Smooth muscle cell (in vitro differentiated cells): ENCODE results near the gene CLIC5. TPM values are rescaled to one million over a fixed set of nuclear protein-coding genes. Genes with fewer than 3 reads are reported as not detected.

Experiments
- DNase-seq: peaks from one replicate; lab custom pipeline; 2025; ENCODE audit not compliant: unreplicated experiment; lab: John Stamatoyannopoulos, UW
- H2AFZ ChIP-seq: fragments of 200-600 bp; sonication (generic); 2 replicates; pipeline ENCODE4 v1.6.0; 2016; ENCODE audit warnings: antibody characterized with exemption, low read depth, mild to moderate bottlenecking
- H3F3A ChIP-seq: fragments of 200-600 bp; sonication (generic); 2 replicates; pipeline ENCODE4 v1.6.0; 2017; ENCODE audit warnings: antibody characterized with exemption, low read depth
- H3K27ac ChIP-seq: fragments of 200-600 bp; sonication (generic); 2 replicates; pipeline ENCODE4 v1.5.1; 2016; ENCODE audit warnings: low read depth, mild to moderate bottlenecking
- H3K27me3 ChIP-seq: fragments of 200-600 bp; sonication (generic); 2 replicates; pipeline ENCODE4 v1.6.1; 2016; ENCODE audit warnings: low read depth, mild to moderate bottlenecking
- H3K36me3 ChIP-seq: fragments of 200-600 bp; sonication (generic); 2 replicates; pipeline ENCODE4 v1.5.1; 2016; ENCODE audit warnings: low read depth
- H3K4me1 ChIP-seq: fragments of 200-600 bp; sonication (generic); 2 replicates; pipeline ENCODE4 v1.5.1; 2016; ENCODE audit warnings: low read depth
- H3K4me2 ChIP-seq: fragments of 200-600 bp; sonication (generic); 2 replicates; pipeline ENCODE4 v1.6.0; 2016; ENCODE audit warnings: mild to moderate bottlenecking
- H3K4me3 ChIP-seq: fragments of 200-600 bp; sonication (generic); 2 replicates; pipeline ENCODE4 v1.5.1; 2016; ENCODE audit warnings: mild to moderate bottlenecking
- H3K79me2 ChIP-seq: fragments of 200-600 bp; sonication (generic); 2 replicates; pipeline ENCODE4 v1.6.0; 2016; ENCODE audit warnings: low read depth, mild to moderate bottlenecking
- H3K9ac ChIP-seq: fragments of 200-600 bp; sonication (generic); 2 replicates; pipeline ENCODE4 v1.6.0; 2016; ENCODE audit warnings: low read depth
- H3K9me3 ChIP-seq: fragments of 200-600 bp; sonication (generic); replicated peaks from 2 replicates; pipeline ENCODE4 v1.5.1; 2016; ENCODE audit warnings: low read depth
- H4K20me1 ChIP-seq: fragments of 200-600 bp; sonication (generic); 2 replicates; pipeline ENCODE4 v1.6.0; 2016; ENCODE audit warnings: low read depth
- WGBS: methylation state at CpG from one replicate; pipeline ENCODE4 v1.1.7; 2016; ENCODE audit warnings: low lambda C conversion rate; 5-methylcytosine and 5-hydroxymethylcytosine counted together
- polyA plus RNA-seq: library from polyadenylated mRNA; unstranded; fragments of >200 nt; fragmentation: Nextera tagmentation; extraction: Ambion mirVana; gene quantifications from 2 replicates; pipeline ENCODE4 v1.2.1, GENCODE V29; 2016
- total RNA-seq: library from RNA; depleted of rRNA; stranded (reverse); fragments of >200 nt; gene quantifications from 2 replicates; pipeline ENCODE4 v1.2.3, GENCODE V29; 2014
- TF ChIP-seq, protein P1 (sequence below): fragments of 200-600 bp; sonication (generic); IDR thresholded peaks from 2 replicates; pipeline ENCODE4 v1.5.1; 2017; ENCODE audit warnings: borderline replicate concordance, mild to moderate bottlenecking, antibody characterized with exemption; ENCODE audit not compliant: insufficient read depth, poor library complexity, severe bottlenecking

Gene CLIC5
- total and polyA plus RNA-seq, 2 experiments from 2014 or later, result 0.97 to 4.4 TPM

DNA sequence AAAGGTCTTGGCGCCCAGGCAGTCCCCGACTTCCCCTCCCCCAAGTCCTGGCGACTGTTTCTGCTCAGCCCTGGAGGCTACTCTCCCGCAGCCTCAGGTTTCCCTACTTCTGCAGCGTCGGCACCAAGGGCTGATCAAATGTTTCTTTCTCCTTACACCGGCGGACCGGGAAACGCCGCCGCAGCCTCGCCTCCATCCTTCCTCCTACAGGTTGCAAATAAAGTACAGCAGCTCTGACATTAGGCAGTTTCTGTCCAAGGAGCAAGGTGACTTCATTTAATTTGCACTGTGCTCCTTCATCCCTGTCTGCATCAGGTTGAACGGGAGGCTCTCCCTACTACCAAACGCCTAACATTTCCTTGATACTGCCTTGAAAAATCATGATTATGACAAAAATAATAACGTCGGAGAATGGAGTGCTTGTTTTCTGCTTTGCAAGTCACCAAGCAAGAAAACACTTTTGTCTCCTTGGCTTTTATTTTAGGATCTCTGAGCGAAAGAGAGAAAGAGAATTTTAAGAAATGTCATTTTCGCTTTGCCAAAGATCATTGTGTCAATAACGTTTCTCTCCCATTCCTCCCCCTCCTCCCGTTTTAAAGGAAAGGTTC, 1.0 kb downstream of the CLIC5 start:
- no peaks in the 10 kb centered on the region for H3K36me3 ChIP-seq
- no peak overlapping the region for H3K27ac ChIP-seq
- H3K4me3 ChIP-seq, result peak overlapping the region; percentile 52
- H3K4me2 ChIP-seq, result peak overlapping the region; percentile 89
- WGBS, result 4% methylated on average over 21 of the region's 21 CpGs
- TF ChIP-seq, protein P1, sequence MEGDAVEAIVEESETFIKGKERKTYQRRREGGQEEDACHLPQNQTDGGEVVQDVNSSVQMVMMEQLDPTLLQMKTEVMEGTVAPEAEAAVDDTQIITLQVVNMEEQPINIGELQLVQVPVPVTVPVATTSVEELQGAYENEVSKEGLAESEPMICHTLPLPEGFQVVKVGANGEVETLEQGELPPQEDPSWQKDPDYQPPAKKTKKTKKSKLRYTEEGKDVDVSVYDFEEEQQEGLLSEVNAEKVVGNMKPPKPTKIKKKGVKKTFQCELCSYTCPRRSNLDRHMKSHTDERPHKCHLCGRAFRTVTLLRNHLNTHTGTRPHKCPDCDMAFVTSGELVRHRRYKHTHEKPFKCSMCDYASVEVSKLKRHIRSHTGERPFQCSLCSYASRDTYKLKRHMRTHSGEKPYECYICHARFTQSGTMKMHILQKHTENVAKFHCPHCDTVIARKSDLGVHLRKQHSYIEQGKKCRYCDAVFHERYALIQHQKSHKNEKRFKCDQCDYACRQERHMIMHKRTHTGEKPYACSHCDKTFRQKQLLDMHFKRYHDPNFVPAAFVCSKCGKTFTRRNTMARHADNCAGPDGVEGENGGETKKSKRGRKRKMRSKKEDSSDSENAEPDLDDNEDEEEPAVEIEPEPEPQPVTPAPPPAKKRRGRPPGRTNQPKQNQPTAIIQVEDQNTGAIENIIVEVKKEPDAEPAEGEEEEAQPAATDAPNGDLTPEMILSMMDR, result no peak
- no peaks in the 10 kb centered on the region for H3F3A ChIP-seq
- no peaks in the 10 kb centered on the region for H4K20me1 ChIP-seq
- no peak overlapping the region for H3K9ac ChIP-seq
- peaks cover 15% of the 10 kb centered on the region for H3K4me1 ChIP-seq
- H3K79me2 ChIP-seq, result no peaks in the 10 kb centered on the region
- H3K27me3 ChIP-seq, result peaks cover 75% of the 10 kb centered on the region
- H3K9me3 ChIP-seq, result no peaks in the 10 kb centered on the region
- no peak for DNase-seq
- no peak overlapping the region for H2AFZ ChIP-seq

GRCh38 chr6:46014046-46014445, 1.6 kb downstream of the CLIC5 start:
- no peak overlapping the region for H2AFZ ChIP-seq
- WGBS, result 50% methylated on average over 2 of the region's 2 CpGs
- TF ChIP-seq, protein P1, result no peak
- H3K27me3 ChIP-seq, result peaks cover 75% of the 10 kb centered on the region
- H3K4me1 ChIP-seq, result peaks cover 15% of the 10 kb centered on the region
- H3K4me3 ChIP-seq, result peak overlapping the region; percentile 52
- no peaks in the 10 kb centered on the region for H4K20me1 ChIP-seq
- no peak overlapping the region for H3K9ac ChIP-seq
- H3K9me3 ChIP-seq, result no peaks in the 10 kb centered on the region
- no peaks in the 10 kb centered on the region for H3K36me3 ChIP-seq
- no peak for DNase-seq
- no peaks in the 10 kb centered on the region for H3K79me2 ChIP-seq
- H3F3A ChIP-seq, result no peaks in the 10 kb centered on the region
- H3K27ac ChIP-seq, result no peak overlapping the region
- peak overlapping the region; percentile 89 for H3K4me2 ChIP-seq

DNA sequence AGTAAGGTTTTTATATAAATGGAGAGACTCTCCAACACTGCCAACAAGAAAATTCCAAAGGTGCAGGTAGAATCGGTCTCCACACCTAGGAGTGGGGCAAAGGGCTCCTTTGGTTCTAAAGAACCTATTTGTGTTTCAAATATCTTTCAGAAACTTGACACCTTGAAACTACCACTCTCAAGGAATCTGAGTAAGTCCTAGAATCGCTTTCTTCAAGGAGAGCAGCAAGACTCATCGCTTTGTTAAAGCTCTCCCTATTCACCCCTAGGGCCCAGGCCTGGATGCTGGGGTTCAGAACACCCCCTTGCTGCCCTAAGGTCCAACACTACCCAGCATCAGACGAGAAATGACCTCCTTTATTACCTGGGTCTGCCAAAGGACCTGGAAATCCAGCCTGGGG, 2.0 kb downstream of the CLIC5 start:
- no peak overlapping the region for H3K4me3 ChIP-seq
- H3K4me1 ChIP-seq, result peaks cover 15% of the 10 kb centered on the region
- H2AFZ ChIP-seq, result no peak overlapping the region
- no peak overlapping the region for H3K9ac ChIP-seq
- H3K79me2 ChIP-seq, result no peaks in the 10 kb centered on the region
- no peak overlapping the region for H3K27ac ChIP-seq
- no peaks in the 10 kb centered on the region for H3K9me3 ChIP-seq
- WGBS, result 42% methylated on average over 4 of the region's 4 CpGs
- no peak overlapping the region for H3K4me2 ChIP-seq
- peaks cover 73% of the 10 kb centered on the region for H3K27me3 ChIP-seq
- H3F3A ChIP-seq, result no peaks in the 10 kb centered on the region
- H3K36me3 ChIP-seq, result no peaks in the 10 kb centered on the region
- TF ChIP-seq, protein P1, result no peak
- DNase-seq, result no peak
- no peaks in the 10 kb centered on the region for H4K20me1 ChIP-seq

DNA sequence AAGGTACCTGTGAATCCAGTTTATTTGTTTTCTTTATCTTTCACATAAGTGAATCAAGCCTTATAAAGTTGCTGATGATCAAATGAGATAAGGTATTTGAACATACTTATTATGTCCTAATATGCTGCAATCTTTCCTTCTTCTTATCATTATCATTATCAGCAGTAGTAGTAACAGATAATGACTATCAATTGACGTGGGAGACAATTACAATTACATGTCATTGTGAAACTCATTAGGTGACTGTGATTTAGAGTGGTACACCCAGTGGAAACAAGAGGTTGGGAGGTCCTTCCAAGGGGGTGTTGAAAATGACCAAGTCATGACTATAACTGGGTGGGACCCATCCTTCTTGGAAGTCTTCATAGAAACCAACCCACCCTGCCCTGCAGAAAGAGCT, 2.8 kb downstream of the CLIC5 start:
- TF ChIP-seq, protein P1, result no peak
- H3K36me3 ChIP-seq, result no peaks in the 10 kb centered on the region
- WGBS, result 77% methylated on average over 1 of the region's 1 CpG
- no peaks in the 10 kb centered on the region for H3F3A ChIP-seq
- H3K4me3 ChIP-seq, result no peak overlapping the region
- no peak overlapping the region for H3K27ac ChIP-seq
- no peaks in the 10 kb centered on the region for H4K20me1 ChIP-seq
- no peaks in the 10 kb centered on the region for H3K9me3 ChIP-seq
- no peak overlapping the region for H3K4me2 ChIP-seq
- DNase-seq, result no peak
- H3K79me2 ChIP-seq, result no peaks in the 10 kb centered on the region
- peaks cover 15% of the 10 kb centered on the region for H3K4me1 ChIP-seq
- peaks cover 65% of the 10 kb centered on the region for H3K27me3 ChIP-seq
- H3K9ac ChIP-seq, result no peak overlapping the region
- no peak overlapping the region for H2AFZ ChIP-seq
